HEK293T (cell line): ENCODE data around the gene CPD.

Experiments
- BHLHE40 ChIP-seq: fragments of 450-650 bp; IDR thresholded peaks from 2 replicates; pipeline ENCODE4 v1.6.1; 2016; ENCODE audit warnings: mild to moderate bottlenecking, moderate library complexity, borderline replicate concordance
- CTBP1 ChIP-seq: fragments of 450-650 bp; IDR thresholded peaks from 2 replicates; pipeline ENCODE4 v1.6.1; 2016; ENCODE audit warnings: borderline replicate concordance
- FOXA1 ChIP-seq: fragments of 450-650 bp; IDR thresholded peaks from 2 replicates; pipeline ENCODE4 v1.6.1; 2016; ENCODE audit warnings: mild to moderate bottlenecking
- FOXK2 ChIP-seq: fragments of 450-650 bp; IDR thresholded peaks from 2 replicates; pipeline ENCODE4 v1.6.1; 2016; ENCODE audit warnings: mild to moderate bottlenecking
- HDGF ChIP-seq: fragments of 450-650 bp; IDR thresholded peaks from 2 replicates; pipeline ENCODE4 v1.6.1; 2017; ENCODE audit warnings: antibody characterized with exemption, borderline replicate concordance
- SP1 ChIP-seq: fragments of 450-650 bp; IDR thresholded peaks from 2 replicates; pipeline ENCODE4 v1.6.1; 2017

DNA sequence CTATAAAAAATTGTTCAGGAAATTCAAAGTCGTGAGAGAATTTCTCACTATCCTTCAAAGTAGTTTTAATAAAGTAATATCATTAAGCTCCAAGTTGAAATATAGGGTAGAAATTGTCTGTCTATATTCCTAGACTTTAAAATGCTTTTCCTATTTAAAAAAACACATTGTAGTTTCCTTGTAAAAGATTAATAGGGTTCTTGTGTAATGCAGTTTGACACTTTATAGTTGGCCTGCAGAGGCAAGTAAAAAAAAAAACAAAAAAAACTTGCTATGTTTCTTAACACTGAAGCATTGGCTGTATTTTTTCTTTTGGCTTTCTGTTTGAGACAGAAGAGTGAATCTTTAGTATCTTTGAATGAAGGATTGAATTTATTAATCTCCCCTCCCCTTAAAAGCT, 17.4 kb downstream of the CPD start:
- TF ChIP-seq BHLHE40 (no peak), FOXA1 (no peak), HDGF (no peak), SP1 (no peak), FOXK2 (no peak), CTBP1 (no peak)
